ENCODE measurements around the gene TOR1A. TPM values are rescaled to one million over a fixed set of nuclear protein-coding genes. Genes with fewer than 3 reads are reported as not detected.

TOR1A gene
- total RNA-seq, 6 experiments from 2014 or later, result 18.4 to 41.3 (median 23.0) TPM

GRCh38 chr9:129775448-129775798 is 48.5 kb downstream of the TOR1A start:
- no peak overlapping the region for H3K4me3 ChIP-seq
- intact Hi-C loops (cut with DNase I), result loop anchor here (5.0 to 10.0 kb wide), 2 partner anchors 33 to 641 kb away; no protein-coding TSS in a partner anchor
- no peak for ATAC-seq
- no peak overlapping the region for H3K27ac ChIP-seq
- WGBS (ENCODE audit: insufficient coverage, low coverage, low lambda C conversion rate, missing lambda C conversion rate), result 17% methylated on average over 2 of the region's 2 CpGs
- H3K9me3 ChIP-seq, result no peaks in the 10 kb centered on the region
- no peaks in the 10 kb centered on the region for H3K36me3 ChIP-seq
- H3K4me1 ChIP-seq, result no peaks in the 10 kb centered on the region
- no peak for DNase-seq
- no peak for TF ChIP-seq POLR2A (IDR thresholded peaks at IDR 0.05)
- no peak for TF ChIP-seq CTCF (IDR thresholded peaks at IDR 0.05)
- H3K27me3 ChIP-seq, result no peaks in the 10 kb centered on the region

- 38% methylated on average over 1 of the region's 20 CpGs for WGBS (ENCODE audit: insufficient coverage, low coverage, low lambda C conversion rate, missing lambda C conversion rate)
Observed at GRCh38 chr9:129774791-129775447, 49.0 kb downstream of the TOR1A start.

GRCh38 chr9:129773262-129774048 is 50.5 kb downstream of the TOR1A start:
- ATAC-seq, result peak; percentile 19 to 58 (median 32)
- H3K4me1 ChIP-seq, result no peaks in the 10 kb centered on the region
- intact Hi-C loops (cut with DNase I), result loop anchor here in 1 of 2 donors (10.0 kb wide), 1 partner anchor 639 kb away; no protein-coding TSS in a partner anchor
- no peaks in the 10 kb centered on the region for H3K9me3 ChIP-seq
- H3K36me3 ChIP-seq, result no peaks in the 10 kb centered on the region
- no peak overlapping the region for H3K4me3 ChIP-seq
- no peak overlapping the region for H3K27ac ChIP-seq
- H3K27me3 ChIP-seq, result no peaks in the 10 kb centered on the region
- no peak for TF ChIP-seq POLR2A (IDR thresholded peaks at IDR 0.05)
- no peak for TF ChIP-seq CTCF (IDR thresholded peaks at IDR 0.05)
- peak in 1 of 3 donors; percentile 29 for DNase-seq
- WGBS (ENCODE audit: insufficient coverage, low coverage, low lambda C conversion rate, missing lambda C conversion rate), result 70% methylated on average over 4 of the region's 10 CpGs

More at GRCh38 chr9:129774791-129775447, 49.0 kb downstream of the TOR1A start:
- H3K27ac ChIP-seq, result no peak overlapping the region
- no peaks in the 10 kb centered on the region for H3K9me3 ChIP-seq
- intact Hi-C loops (cut with DNase I), result loop anchor here (5.0 to 10.0 kb wide), 2 partner anchors 33 to 640 kb away; no protein-coding TSS in a partner anchor
- DNase-seq, result no peak
- no peaks in the 10 kb centered on the region for H3K36me3 ChIP-seq
- no peak for TF ChIP-seq POLR2A (IDR thresholded peaks at IDR 0.05)
- no peaks in the 10 kb centered on the region for H3K27me3 ChIP-seq
- no peak overlapping the region for H3K4me3 ChIP-seq
- no peaks in the 10 kb centered on the region for H3K4me1 ChIP-seq
- ATAC-seq, result no peak

GRCh38 chr9:129770741-129771140 is 53.2 kb downstream of the TOR1A start:
- TF ChIP-seq POLR2A (IDR thresholded peaks at IDR 0.05), result no peak
- no peak for TF ChIP-seq CTCF (IDR thresholded peaks at IDR 0.05)
- H3K27ac ChIP-seq, result no peak overlapping the region
- intact Hi-C loops (cut with DNase I), result loop anchor here in 1 of 2 donors (10.0 kb wide), 1 partner anchor 636 kb away; no protein-coding TSS in a partner anchor

GRCh38 chr9:129769669-129770068 is 54.3 kb downstream of the TOR1A start:
- intact Hi-C loops (cut with DNase I), result loop anchor here in 1 of 2 donors (10.0 kb wide), 1 partner anchor 635 kb away; no protein-coding TSS in a partner anchor
- 62% methylated on average over 2 of the region's 5 CpGs for WGBS (ENCODE audit: insufficient coverage, low coverage, low lambda C conversion rate, missing lambda C conversion rate)
- H3K27me3 ChIP-seq, result no peaks in the 10 kb centered on the region
- no peaks in the 10 kb centered on the region for H3K4me1 ChIP-seq
- H3K27ac ChIP-seq, result no peak overlapping the region
- H3K9me3 ChIP-seq, result no peaks in the 10 kb centered on the region
- no peak for DNase-seq
- no peaks in the 10 kb centered on the region for H3K36me3 ChIP-seq
- no peak for ATAC-seq
- no peak overlapping the region for H3K4me3 ChIP-seq
- no peak for TF ChIP-seq POLR2A (IDR thresholded peaks at IDR 0.05)
- TF ChIP-seq CTCF (IDR thresholded peaks at IDR 0.05), result no peak

More at GRCh38 chr9:129770741-129771140, 53.2 kb downstream of the TOR1A start:
- Histone ChIP-seq H3K36me3 (no peaks in the 10 kb centered on the region), H3K4me1 (no peaks in the 10 kb centered on the region), H3K27me3 (no peaks in the 10 kb centered on the region), H3K9me3 (no peaks in the 10 kb centered on the region), H3K4me3 (no peak overlapping the region)
- DNase-seq (no peak), ATAC-seq (no peak)
- 83% methylated on average over 2 of the region's 5 CpGs for WGBS (ENCODE audit: insufficient coverage, low coverage, low lambda C conversion rate, missing lambda C conversion rate)
